ENCODE results near the gene RPRD1B.

RPRD1B gene

DNA sequence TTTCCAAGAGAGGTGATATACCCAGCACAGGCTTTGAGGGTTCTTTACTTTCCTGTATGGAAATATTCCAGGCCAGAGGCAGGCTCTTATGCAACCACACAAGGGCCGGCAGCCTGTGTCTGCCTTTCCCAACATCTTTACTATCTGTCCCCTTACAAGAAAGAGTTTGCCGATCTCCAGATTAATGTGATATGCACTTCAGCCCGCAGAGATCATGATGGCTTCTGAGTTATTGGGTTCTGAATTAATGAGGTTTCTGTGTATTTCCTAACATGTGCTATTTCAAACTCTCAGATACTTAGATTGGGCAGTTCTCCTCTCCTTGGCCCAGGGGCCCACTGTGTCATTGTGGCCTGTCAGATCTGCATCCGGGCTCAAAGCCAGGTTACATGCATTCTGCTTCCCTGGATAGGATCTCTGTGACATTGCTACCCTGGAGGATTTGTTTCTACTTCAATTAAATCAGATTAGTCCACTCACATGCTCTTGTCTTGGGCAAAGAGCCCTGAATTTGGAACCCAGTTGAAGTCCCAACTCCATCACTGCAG is 75.0 kb downstream of the RPRD1B start:
- no peak for DNase-seq

DNA sequence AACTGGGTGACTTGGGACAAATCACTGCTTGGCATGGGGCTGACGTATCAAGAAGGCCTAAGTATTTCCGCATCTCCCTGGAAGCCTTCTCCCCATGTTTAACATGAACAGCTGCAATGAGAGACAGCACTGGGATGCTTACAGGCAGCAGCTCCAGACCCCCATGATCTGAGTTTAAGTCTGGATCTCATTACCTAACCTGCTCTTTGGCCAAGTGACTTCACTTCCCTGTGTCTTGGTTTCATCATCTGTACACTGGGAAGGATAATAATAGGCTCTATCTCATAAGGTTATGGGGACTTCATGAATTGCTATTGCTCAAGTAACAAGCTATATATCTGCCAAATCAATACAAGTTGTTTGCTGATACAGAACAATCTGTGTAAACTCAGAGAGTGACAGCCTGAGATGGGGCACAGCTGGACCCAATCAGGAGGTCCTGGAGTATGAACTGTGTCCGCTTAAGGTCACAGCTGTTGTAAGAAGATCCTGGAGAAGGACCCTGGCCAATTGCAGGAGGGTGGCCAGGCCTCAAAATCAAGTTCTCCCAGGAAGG is 75.5 kb downstream of the RPRD1B start:
- no peak for DNase-seq

- DNase-seq: no peak
These were observed 76.3 kb downstream of the RPRD1B start for GRCh38 chr20:38109591-38110524.

GRCh38 chr20:38110525-38111178 is 77.1 kb downstream of the RPRD1B start:
- DNase-seq: no peak

GRCh38 chr20:38111366-38112232 is 78.1 kb downstream of the RPRD1B start:
- no peak for DNase-seq

GRCh38 chr20:38112261-38112929 is 78.8 kb downstream of the RPRD1B start:
- DNase-seq: no peak

DNA sequence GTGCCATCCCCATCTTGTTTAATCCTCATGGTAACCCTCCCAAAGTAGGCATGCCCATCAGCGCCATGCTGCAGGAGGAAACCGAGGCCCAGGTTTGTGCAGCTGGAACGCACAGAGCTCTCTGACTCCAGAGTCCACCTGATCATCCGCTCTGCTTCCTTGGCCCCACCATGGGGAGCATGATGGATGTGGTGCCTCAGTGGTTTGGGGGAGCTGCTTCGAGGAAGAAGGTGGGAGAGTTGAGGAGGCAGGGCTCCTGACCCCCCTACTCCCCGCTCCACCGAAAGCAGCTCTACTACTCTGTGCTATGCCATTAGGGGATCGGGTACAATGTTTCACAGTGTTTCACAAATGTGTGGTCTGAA is 79.4 kb downstream of the RPRD1B start:
- no peak for DNase-seq

- no peak for DNase-seq
These were observed 80.1 kb downstream of the RPRD1B start for GRCh38 chr20:38113401-38114325.

DNA sequence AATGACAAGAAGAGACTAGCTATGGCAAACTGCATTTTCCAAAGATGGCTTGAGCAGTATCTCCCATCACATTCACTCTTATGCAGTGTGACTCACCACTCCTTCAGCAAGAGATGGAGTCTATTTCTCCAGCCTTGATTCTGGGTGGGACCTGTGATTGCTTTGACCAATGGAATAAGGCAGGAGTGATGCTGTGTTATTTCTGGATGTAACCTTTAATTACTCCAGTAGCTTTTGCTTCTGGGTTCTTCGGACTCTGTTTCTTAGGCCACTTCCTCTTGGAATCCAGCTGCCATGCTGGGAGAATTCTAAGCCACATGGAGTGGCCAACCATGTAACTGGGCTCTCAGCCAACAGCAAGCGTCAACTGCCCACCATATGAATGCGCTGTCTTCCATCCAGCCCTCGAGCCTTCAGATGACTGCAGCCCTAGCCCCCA is 80.8 kb downstream of the RPRD1B start:
- no peak for DNase-seq

DNA sequence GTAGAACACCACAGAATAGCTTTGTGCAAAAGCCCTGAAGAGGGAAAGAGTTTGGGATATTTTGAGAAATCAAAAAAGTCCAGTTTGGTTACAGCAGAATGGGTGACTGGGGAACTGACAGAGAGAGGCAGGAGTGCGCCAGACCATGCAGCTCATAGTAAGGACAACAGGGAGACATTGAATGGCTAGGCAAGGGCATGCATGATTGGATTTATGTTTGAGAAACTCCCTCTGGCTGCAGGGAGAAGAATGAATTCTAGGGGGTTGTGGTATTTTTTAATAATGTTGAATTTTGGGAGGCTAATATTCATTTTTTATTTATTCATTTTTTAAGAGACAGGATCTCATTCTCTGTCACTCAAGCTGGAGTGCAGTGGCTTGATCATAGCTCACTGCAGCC is 81.7 kb downstream of the RPRD1B start:
- no peak for DNase-seq

- no peak for DNase-seq
These were observed 82.3 kb downstream of the RPRD1B start for GRCh38 chr20:38115896-38116295.

DNA sequence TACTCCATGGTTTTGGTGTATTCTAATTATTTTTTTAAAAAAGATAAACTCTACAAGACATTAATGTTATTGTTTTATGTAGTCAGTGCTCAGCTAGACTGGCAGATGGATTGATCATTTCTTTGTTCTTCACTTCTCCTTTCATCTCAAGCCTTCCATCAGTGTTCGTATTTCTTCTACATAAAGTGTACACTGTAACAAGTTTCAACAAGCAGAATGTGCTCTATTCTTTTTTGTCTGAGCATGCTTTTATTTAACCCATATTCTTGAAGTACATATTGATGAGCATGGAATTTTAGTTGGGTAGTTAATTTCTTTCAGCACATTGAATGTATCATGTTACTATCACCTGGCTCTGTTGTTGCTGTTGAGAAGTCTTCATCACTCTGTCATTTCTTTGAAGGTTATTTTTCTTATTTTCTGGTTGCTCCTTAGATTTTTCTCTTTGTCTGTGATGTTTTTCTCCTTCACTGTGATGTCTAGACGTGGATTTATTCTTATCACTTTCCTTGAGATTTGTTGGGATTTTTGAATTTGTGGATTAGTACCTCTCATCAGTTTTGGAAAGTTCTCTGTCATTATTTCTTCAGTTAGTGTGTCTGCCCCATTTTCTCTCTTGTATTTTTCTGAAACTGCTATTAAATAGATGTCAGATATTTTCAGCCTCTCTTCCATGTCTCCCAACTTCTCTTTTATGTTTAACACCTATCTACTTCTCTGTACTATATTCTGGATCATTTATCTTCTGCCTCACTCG is 83.0 kb downstream of the RPRD1B start:
- no peak for DNase-seq

DNA sequence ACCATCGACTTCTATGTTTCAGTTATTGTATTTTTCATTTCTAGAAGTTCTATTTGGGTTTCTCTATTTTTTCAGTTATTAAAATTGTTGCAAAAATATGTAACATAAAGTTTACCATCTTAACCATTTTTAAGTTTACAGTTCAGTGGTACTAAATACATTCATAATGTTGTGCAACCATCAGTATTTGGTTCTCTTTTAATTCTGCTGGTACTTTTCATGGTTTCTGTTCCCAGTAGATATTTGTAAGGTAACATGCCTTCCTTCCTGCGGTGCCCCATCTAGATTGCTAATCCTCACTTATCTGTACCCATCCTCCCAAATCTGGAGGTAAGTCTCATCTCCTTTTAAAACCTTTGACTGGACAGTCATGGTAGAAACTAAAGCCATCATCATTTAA is 83.7 kb downstream of the RPRD1B start:
- no peak for DNase-seq

DNA sequence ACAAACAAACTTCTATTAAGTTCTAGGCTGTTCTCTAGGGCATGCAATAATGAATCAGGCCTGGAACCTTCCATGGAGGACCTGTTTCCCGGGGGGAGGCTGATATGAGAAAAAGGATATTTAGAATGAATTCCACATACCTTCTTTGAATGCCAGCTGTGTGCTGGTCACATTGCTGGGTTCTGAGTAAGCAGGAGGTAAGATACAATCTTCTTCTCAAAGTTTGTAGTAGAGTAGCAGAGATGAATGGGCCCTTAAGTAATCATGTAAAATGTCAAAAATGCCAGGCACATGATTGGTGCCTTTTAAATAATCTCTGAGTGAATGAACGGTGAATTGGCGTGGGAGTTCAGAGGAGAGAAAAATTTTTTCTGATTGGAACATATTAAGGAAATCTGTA is 84.1 kb downstream of the RPRD1B start:
- DNase-seq: no peak

DNA sequence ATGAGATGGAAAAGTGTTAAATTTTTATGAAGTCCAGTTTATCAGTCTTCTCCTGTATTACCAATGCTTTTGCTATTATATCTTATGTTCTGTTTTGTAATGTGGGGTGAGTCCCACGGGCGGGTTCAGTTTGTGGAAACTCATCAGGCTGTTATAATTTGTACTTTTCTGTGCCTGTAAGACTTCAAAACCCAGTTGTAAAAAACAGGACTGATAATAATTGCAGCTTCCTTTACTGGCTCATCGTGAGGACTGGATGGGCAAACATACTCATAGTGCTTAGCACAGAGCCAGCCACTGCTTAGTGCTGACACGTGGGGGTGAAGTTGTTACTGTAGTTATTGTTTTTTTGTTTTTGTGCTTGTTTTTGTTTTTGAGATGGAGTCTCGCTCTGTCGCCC is 85.9 kb downstream of the RPRD1B start:
- no peak for DNase-seq

GRCh38 chr20:38120625-38120988 is 87.1 kb downstream of the RPRD1B start:
- no peak for DNase-seq

GRCh38 chr20:38121741-38122140 is 88.2 kb downstream of the RPRD1B start:
- no peak for DNase-seq

- DNase-seq: no peak
These were observed 89.6 kb downstream of the RPRD1B start for GRCh38 chr20:38123021-38123587.

- DNase-seq: peak; percentile 76
These were observed 91.9 kb downstream of the RPRD1B start for GRCh38 chr20:38125157-38126056.

Data from DMS79 (cell line).